SK-N-DZ (cell line): ENCODE measurements around the gene MNX1. TPM values are rescaled to one million over a fixed set of nuclear protein-coding genes. Genes with fewer than 3 reads are reported as not detected.

Source experiments
- DNase-seq: peaks from one replicate; pipeline ENCODE4 v3.0.0-alpha.2; 2015; ENCODE audit warnings: low spot score
- polyA plus RNA-seq, 2 experiments: library from polyadenylated mRNA; depleted of rRNA; stranded (reverse); fragments of >200 nt; gene quantifications; 2 replicates each; pipeline ENCODE4 v1.2.3, GENCODE V29; 2014

MNX1 gene
- 1.7 and 2.4 TPM in 2 replicates for polyA plus RNA-seq (2014; cell fraction: cytosol; rRNA removed)
- 2.9 and 4.6 TPM in 2 replicates for polyA plus RNA-seq (2014; cell fraction: nucleus; rRNA removed)

DNA sequence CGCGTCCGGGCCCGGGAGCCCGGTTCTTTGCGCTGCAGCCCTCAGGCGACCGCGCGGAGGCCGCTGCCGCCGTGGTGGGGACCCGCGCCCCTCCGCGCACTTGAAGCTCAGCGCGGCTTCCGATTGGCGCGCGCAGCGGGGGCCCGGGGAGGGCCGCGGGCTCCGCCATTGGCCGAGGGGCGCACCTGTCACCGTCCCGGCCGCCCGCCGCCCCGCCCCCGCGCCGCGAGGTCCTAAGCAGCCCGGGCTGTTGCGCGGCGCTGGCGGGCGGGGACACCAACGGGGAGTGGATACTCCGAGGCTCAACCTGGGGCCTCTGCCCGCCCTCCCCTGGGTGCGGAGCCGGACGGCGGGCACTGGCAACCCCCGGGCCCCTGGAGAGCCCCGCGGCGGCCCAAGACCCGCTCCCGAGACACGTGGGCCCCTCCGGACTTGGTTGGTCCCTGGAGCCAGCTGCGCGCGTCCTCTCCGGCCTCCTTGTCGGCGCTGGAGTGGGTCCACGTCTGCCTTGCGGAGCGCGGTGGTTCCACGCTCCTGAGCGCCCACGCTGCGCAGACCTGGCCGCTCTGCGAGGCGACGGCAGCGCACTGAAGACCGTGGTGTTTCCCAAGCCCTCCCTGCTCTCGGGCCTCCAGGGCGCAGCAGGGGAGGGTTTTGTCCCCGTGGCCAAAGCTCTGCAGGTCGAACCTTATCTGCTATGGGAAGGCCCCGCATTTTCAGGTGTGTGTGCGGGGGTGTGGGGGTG lies at the start of gene MNX1:
TSS of gene MNX1 (minus strand) at position 76 of the 745 bp plus-strand sequence. CDS start 313 bp downstream, outside the sequence.
- peak; percentile 81 for DNase-seq

DNA sequence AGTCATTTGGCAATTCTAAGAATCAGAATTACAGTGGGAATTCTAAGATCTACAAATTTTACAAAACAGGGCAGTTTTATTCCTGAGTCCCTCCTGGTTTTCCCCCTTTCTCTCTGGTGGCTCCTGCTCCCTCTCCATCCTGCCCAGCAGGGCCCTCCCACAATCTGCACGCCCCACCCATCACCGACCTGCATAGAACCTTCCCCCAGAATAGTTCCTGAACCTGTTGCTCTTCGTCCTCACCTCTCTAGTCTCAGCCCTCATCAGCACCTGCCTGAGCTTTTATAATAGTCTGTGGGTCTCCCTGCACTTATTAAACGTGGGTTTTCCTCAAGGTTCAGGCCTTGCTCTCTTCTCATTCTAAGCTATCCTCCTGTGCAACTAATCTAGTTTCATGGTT lies 49.1 kb upstream of the MNX1 start:
- no peak for DNase-seq

DNA sequence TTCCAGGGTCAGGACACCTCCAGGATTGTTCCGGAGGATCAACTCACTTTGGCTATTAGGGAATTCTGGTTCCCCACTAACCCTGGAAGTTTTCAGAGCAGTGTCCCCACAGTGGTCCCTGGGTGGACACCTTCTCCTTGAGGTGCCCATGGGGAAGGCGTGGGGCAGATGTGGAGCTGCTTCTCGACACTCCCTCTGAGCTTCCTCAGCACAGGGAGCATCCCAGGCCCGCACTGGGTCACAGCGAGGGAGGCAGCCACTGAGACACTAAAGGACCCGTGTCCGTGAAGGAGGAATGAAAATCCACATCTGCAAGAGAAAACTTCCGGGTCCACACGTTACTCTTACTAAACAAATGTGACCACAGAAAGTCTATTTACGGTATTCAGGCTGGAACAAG lies 48.2 kb upstream of the MNX1 start:
- no peak for DNase-seq

DNA sequence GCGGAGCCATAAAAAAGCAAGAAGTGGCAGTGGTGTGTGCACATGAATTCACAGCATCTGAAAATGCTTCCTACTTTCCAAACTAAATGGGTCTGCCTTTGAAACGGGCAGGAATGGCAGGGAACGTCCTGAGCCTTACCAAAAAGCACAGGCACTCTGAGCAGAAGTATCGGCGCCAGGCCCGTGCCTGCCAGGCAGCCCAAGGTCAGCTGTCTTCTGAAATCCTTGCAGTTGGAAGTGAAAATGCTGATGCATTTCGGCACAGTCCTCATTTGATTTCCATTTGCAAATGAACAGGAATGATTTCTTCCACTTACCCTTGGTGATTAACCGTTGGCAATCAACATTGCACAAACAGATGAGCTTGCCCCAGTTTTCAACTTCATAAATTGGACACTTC lies 47.6 kb upstream of the MNX1 start:
- DNase-seq, result no peak

DNA sequence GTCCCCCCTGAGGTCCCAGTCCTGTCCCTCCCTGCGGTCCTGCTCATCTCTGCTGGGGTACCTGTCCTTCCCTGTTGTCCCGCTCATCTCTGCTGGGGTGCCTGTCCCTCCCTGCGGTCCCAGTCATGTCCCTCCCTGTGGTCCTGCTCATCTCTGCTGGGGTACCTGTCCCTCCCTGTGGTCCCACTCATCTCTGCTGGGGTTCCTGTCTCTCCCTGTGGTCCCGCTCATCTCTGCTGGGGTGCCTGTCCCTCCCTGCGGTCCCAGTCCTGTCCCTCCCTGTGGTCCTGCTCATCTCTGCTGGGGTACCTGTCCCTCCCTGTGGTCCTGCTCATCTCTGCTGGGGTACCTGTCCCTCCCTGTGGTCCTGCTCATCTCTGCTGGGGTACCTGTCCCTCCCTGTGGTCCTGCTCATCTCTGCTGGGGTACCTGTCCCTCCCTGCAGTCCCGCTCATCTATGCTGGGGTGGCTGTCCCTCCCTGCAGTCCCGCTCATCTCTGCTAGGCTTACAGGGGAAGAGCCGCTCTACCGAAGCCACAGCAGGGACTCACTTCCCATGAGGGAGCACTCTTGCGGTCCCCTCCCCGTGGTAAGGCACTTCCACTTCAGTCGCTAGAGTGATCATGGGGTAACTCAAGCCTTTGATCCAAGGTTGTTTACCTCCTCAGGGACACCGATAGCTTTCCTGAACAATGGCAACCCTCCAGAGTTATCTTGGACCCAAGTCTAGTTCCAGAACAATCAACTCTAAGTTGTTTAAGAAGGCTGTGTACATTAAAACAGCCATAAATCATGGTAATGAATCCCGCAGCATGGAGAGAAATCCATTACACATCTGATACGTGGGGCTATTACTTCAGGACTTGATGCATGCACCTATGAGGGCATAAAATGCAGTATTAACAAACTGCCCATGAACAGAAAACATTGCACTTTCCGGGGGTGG lies 46.8 kb upstream of the MNX1 start:
- no peak for DNase-seq

DNA sequence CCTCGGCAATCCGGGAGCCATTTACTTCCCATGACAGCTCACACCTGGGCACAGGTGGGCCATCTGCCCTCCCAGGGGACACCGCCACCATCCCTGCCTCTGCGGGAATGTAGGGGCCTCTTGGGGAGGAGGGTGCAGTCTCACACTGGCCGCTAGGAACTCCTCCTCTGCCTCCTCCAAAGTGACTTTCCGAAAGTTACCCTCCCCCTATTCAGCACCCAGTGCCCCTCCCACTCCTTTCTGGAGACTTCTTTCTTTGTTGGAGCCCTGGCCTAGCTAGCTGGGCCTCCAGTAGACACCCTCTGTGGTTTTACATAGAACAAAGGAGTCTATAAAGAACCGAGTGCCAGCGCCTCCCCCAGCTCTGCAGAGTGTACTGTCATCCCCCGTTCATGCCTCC lies 45.8 kb upstream of the MNX1 start:
- no peak for DNase-seq

DNA sequence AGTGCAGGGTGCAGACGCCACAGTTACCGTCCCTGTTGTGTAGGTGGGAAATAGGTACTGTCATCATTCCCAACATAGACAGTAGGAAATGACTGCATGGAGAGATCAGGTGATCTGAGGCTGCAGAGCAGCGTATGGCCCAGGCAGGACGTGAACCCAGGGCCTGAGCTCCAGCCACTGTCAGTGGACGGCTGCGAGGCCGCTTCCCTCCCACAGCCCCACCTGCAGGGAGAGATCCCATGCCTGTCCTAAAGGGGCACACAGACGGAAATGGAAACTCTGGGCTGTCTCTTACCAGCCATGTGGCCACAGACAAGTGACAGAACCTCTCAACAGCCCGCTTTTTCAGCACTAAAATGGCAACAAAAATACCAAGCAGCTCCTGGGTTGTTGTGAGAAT lies 44.5 kb upstream of the MNX1 start:
- DNase-seq, result no peak

DNA sequence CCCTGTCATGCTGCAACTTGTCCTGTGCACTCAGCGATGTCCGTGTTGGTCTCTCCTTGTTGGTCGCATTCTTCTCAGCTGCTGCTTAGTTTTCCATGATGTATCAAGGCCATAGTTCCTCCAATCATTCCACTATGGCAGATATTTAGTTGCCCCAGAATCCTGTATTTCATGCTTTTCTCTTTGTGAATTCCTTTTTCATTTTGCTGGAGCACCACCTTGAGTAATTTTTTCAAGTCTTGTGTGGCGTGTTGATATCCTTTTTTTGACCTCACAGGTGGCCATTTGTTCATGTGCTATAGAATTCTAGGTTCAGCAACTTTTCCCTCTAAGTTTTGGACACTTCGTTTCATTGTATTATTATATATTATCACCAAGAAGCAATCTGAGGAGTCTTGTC lies 42.7 kb upstream of the MNX1 start:
- no peak for DNase-seq

DNA sequence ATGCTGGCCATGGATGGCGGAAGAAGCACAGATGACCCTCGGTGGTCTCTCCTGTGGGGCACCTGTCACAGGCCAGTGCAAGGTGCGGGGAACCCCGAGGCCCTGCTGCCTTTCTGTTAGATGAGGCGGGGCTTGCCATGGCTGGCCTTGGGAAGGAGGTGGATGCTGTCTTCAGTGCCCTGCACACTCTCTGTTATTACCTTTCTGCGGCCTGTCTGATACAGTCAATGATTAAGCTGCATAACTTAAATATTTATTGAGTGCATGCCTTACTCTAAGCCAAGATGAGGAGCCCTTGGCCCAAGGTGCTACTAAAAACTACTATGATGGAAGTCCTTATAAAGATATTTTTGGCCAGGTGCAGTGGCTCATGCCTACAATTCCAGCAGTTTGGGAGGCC lies 36.7 kb upstream of the MNX1 start:
- no peak for DNase-seq

DNA sequence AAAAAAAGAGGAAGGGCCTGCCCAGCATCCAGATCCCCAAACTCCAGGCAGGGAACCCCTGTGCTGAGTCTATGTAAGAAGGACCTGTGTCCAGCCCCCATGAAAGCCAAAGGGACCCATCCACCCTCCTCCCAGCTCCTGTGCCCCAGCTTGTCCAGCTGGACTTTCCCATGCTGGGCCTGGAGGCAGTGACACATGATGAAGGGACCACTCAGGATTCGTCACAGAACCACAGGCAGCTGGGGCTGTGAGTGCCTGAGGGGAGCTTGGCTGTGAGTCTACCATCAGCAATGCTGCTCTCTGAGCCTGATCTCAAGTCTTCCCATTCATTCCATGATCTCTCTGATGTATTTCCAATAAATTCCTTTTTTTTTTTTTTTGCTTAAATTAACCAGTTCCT lies 36.2 kb upstream of the MNX1 start:
- no peak for DNase-seq

DNA sequence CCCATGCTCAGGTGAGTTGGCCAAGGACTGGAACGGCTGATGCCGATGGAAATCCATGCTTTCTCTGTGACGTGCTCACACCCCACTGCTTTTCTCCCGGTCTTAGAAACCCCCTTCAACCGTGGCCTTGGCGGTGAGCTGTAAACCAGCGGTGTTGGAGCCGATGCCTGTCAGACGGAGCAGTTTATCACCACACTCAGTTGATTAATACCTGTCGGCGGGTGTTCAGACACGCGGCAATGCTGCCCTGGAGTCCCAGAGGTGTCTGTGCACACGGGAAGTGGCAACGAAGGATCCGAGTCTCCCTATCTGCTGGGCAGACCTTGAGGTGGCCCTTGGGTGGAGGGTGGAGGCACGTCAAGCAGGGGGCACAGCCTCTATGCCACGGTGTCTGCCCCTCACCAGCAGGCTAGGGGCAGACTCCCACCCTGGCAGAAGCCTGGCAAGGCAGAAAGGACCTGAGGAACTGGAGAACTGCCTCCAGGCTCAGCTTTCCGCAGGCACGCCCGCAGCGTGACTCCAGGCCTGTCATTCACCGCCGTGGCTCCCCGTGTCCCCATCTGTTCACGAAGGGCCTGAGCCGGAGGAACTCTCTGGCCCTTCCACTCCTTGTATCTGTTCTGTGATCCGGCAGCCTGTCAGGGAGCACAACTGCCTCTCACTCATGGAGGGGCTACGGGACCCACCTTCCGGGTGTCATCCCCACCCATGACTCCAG lies 34.6 kb upstream of the MNX1 start:
- no peak for DNase-seq

DNA sequence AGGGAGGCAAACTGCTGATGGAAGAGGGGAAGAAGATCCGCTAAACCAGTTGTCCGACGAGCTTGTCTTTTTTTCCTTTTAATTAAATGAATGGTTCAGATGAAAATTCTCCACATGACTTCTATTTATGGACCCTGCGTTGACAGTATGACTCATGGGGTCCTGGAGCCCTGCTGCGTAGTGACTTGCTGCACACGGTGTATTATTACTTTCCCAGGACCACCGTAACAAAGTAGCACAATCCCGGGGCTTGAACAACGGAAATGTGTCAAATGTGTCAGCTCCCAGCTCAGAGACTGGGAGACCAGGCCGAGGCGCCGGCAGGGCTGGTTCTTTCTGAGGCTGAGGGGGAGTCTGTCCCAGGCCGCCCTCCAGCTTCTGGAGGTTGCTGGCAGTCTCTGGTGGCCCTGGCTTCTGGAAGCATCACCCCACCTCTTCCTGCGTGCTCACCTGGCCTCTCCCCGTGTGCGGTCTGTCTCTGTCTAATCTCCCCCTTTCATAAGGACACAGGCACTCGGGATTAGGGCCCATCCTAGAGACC lies 33.8 kb upstream of the MNX1 start:
- DNase-seq, result no peak

DNA sequence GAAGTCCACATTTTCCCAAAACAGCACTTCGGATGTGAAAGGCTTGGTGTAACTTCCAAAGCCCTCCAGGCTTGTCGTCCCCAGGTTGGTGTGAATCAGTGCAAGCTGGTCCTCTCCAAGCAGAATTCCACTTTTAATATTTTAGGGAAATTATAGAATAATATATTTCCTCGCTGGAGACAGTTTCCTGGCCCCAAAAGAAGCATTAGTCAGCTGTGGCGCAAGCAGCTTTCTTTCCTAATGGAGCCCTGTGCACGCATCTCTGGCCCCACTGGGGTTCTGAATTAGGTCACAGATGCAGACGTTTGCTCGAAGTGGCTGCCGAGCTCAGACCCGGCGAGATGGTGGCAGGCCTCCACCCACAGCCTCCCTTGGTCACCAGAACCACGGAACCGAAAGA lies 33.3 kb upstream of the MNX1 start:
- no peak for DNase-seq

DNA sequence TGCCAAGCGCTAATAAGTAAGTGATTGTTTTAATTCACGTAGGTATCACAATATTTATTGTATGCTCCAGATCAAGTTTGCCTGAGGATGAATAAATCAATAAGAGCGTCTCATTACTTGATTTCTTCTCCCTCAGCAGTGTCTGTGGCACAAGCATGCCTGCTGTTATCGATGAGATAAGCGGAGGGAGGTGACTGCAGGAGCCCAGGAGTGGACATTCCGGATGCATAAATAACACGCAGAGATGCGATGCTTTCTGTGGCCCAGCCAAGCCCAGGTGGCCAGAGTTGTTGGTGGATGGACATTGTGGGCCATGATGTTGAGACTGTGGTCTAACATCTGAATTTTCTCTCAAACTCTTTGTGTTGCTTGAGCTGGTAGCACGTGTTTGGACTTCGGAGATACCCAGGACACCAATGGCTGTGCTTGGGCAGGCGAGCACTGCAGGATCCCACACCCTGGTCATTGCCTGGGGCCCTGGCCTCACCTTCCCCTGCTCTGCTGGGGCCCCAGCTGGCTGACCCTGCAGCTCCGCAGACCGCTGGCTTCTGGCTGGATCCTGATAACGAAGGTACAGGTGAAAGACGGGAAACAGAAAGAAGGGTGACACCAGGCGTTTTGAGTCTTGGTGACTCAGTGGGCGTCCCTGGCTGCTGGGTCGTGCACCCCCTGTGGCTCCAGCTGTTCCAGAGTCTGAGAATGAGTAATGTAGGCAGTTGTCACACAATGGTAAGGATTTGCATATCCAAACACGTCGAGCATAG lies 31.2 kb upstream of the MNX1 start:
- no peak for DNase-seq

DNA sequence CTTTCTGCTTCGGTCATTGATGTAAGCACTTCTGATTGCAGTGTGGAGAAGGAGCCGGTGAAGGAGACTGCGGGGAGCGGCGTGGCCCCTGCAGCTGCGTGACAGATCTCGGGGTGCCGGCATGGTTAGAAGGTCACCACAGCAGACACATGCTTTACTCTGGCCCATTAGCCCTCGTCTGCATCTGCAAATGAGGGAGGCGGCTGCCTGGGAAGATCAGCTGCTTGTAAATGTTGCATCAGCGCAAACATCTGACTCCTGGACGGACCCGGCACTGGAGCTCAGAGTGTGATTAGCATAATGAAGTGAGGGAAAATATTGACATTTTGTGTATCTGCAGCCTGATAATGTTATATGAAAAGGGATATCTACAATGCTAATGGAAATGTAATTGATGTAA lies 30.5 kb upstream of the MNX1 start:
- DNase-seq, result no peak

DNA sequence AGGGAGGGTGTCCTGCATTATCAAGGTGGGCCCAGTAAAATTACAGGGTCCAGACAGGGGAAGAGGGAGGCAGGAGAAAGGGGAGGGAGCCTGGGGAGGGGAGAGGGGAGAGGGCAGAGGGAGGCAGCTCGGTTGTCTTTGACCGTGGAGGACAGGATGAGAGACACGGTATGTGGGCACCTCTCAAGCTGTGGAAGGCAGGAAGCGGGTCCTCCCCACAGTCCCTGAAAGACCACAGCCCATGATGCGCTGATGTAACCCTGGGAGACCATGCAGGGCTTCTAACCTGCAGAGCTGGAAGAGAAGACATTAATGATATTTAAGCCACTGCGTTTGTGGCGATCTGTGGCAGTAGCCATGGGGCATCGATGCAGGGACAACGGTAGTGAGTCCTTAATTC lies 27.2 kb upstream of the MNX1 start:
- no peak for DNase-seq

DNA sequence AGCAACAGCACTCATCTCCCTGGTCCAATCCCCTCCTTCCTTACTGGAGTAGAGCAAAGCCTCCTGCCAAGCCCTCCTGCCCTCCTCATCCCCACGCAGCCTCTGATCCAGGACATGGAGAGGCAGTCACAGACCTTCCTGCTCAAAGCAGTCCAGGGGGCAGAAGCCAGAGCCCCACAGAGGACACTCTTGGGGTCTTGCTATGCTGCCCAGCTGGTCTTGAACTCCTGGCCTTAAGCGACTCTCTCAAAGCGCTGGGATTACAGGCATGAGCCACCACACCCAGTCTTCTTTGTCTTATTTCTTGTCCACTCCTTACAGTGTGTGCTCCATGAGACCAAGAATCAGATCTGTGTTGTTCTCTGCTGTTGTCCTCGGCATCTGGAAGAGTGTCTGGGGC lies 26.6 kb upstream of the MNX1 start:
- no peak for DNase-seq

DNA sequence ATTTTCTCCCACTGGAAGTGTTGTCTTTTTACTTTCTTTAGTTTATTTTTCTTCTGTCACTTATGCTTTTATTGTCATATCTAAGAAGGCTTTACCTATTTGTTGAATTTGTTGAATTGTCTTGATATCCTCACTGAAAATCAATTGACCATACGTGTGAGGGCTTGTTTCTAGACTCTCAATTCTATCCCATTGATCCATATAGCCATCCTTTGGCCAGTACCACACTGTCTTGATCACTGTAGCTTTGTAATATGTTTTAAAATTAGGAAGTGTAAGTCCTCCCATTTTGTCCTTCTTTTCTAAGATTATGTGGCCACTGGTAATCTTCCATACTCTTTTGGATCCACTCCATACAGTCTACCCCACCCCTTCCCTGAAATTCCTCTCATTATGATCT lies 25.5 kb upstream of the MNX1 start:
- DNase-seq, result no peak

DNA sequence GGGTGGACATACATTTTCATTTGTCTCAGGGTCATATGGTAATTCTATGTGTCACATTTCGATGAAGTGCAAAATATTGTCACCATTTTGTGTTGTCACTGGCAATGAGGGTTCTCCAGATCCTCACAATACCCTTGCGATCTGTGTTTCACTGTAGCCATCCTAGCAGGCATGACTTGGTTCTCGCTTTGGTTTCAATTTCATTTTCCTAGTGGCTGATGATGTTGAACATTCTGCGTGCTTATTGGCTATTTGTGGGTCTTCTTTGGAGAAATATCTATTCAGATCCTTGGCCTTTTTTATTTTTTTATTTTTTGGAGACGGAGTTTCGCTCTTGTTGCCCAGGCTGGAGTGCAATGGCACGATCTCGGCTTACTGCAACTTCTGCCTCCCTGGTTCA lies 24.8 kb upstream of the MNX1 start:
- DNase-seq, result no peak

DNA sequence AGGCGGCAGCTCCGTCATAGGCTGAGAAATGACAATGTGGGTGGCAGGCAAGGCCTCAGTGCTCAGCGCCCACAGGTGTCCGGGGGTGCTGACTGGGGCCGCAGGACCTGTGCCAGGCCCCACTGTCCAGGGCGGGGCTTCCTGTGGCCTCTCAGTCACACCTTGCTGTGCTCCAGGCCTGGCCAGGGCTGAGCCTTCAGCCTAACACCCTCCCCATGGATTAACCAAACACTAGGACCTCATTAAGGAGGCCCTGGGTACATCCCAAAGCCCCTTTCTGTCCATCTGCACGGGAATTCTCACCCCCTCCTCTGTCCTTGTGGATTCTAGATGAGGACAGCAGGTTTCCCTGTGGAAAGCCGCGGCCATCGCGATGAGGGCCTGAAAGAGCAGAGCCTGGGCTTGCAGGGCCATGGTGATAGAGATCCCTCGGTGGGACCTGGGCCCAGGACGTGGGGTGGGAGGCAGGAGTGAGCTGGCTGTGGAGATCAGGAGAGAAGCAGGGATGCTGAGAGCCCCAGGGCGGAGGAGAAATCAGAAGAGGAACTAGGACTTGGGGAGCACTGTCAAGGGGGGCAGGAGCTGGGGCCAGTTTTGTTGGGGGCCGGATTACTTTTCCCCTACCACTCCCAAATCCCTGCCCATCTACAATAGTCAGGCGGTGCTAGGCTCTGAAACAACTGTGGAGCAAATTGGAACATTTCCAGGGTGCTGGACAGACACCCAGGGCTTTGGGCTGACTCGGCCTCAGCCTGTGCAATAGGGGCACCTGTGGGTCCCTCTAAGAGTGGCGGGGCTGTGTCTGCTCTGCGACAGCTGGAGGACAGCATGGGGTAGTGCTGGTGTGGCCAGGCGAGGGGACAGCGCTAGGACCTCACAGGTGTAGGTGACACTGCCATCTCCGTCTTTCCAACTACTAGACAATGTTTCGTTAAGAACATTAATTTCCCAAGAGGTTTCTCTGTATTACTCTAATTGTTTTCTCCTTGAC lies 23.3 kb upstream of the MNX1 start:
- no peak for DNase-seq
